ENCODE measurements around the gene SIMC1.
"Not testable (repeated sequence)": the region's sequence is repeated elsewhere in the genome, so short reads cannot be mapped to it uniquely, and the experiment has no call there.

The SIMC1 gene

GRCh38 chr5:176237971-176238644, at the start of gene SIMC1:
Gene SIMC1, plus strand, starts transcription at chr5:176238424. Its CDS starts 85 bp downstream, at chr5:176238509.
- not testable (repeated sequence) for DNase-seq (ENCODE audit: low read depth, low spot score)

GRCh38 chr5:176188506-176189193, 49.6 kb upstream of the SIMC1 start:
- no peak for DNase-seq (ENCODE audit: low read depth, low spot score)

DNA sequence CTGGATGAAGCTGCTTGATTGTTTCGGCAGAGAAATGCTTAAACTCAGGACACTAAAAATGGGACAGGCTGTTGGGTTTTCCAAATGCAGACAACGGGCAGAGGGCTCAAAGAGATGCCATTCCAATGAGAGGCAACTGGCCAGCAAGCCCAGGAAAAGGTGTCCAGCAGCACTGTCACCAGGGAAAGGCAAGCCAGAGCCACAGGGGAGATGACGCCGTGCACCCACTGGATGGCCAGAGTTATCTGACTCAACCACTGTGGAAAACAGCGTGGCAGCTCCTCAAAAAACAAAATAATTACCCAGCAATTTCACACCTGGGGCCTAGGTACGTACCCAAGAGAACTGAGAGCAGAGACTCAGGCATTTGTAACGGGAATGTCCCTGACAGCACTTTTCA, 48.4 kb upstream of the SIMC1 start:
- DNase-seq (ENCODE audit: low read depth, low spot score) = no peak

DNA sequence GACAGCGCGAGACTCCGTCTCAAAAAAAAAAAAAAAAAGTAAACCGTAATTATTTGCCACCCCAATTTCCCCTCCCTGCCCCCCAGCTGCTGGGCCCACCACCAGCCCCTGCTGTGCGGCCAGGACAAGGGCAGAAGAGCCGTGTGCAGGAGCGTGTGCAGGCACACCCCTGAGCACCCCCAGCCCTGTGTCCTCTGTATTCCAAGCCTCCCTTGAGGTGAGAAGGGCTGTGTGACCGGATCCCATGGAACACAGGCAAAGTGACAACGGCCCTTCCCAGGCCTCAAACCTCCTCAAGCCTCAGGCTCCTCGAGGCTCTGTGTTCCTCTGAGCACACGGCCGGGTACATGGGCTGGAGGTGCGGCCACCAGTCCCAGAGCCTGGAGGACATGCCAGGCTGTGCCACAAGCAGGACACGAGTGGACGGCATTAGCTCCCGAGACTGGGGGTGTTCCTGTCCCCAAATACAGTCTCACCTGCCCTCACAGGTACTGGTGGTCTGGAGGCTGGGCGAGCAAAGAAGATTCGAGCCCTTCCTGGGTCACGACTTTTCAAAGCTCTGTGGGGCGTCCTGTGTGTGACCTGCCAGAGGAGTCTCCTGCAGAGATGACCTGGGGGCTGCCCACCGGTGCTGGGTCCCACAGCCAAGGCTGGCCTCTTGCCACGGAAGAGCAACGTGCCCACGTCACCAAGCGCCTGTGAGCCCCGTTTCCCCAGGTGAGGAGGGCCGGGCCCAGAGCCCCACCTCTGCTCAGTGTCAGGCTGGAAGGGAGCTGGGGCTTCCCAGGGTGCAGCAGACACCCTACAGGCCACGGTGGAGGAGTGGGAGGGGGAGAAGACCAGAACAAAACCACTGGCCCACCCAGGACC, 47.1 kb upstream of the SIMC1 start:
- DNase-seq (ENCODE audit: low read depth, low spot score) = no peak

DNA sequence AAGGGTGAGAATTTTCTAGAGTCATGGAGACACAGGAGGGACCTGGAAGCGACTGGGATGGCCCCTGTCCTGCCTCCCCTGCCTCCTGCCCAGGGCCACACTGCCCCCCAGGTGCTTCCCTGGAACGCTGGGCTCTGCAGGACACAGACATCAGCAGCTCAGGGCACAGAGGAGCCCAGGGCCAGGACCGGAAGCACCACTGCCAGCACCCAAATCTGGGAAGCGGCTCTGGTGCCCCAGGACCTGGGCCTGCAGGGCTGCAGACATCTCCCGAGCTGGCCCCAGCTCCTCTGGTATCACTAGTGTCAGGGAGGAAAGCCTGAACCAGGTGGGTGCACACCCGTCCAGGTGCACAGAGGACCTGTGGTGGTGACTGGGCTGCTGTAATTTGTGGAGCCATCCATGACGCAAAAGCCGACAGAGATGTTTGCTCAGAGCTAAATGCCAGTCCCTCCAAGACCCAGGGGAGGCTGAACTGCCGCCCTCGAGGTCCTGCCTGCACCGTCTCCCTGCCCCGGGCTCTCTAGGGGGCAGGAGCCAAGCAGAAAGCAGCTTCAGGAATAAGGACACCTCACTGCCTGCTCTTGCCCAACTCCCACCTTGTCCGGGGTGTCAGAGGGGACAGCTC, 46.0 kb upstream of the SIMC1 start:
- no peak for DNase-seq (ENCODE audit: low read depth, low spot score)

DNA sequence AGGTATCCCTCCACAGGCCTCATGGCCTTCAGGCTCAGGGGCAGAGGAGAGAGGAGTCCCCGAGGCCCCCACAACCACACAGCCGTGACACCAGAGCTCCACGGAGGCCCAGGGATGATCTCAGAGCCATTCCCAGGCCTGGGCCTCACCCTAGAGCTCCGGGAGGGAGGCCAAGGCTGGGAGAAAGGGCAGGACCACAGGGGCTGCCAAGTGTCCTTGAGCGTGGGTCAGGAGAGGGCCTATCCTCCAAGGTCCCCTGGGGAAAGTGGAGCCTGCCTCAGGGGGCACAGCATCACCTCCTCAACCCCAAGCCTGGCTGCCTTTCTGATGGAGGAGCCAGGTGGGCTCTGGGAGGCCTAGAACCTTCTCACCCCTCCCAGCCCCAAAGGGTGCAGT, 45.5 kb upstream of the SIMC1 start:
- not testable (repeated sequence) for DNase-seq (ENCODE audit: low read depth, low spot score)

DNA sequence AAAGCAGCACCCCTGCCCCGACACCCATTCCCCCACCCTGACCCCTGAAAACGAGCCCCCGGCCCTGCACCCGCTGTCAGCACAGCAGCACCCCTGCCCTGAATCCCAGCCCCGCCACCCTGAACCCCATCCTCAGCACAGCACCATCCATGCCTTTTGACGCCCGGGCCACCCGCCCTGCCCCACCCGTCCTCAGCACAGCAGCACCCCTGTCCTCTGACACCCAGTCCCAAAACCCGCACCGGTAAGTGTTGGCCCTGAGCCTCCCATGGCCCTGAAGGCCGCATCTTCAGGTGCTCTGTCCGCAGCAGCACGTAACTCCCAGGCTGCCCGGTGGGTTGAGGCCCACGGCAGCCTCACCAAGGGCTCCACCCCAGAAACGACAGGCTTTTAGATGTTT, 44.6 kb upstream of the SIMC1 start:
- not testable (repeated sequence) for DNase-seq (ENCODE audit: low read depth, low spot score)

DNA sequence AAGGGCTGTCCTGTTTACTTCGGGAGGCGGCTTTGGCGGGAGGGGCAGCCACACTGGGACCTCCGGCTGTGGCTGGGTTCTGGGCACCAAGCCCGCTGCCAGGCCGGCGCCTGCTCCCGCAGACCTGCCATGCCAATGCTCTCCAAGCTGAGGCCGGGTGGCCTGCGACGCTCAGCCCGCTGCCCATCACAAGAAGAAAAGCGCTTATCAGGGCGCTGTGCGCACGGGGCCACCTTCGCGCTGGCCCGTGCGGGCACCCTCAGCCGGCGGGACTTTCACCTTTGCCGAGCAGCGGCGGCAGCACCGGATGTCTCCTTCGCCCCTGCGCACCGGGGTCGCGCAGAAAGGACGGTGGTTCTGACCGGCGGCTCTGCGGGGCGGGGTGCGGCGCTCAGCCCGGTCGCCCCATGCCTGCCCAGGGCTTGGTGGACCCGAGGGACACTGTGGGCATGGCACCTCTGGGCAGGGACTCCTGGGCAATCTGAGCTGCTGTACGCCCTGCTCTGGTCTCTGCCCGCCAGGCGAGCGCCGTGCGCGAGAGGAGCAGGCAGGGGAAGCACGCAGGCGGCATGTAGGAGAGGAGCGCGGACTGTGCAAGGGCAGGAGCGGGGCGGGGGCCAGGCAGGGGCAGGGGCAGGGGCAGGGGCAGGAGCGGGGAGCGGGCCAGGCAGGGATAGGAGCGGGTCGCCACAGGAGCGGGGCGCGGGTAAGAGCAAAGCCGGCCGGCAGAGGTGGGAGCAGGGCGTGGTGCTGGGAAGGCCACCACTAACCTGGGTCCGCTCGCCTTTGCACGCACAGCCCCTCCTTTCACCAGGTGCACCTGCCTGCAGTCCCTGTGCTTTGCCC, 43.8 kb upstream of the SIMC1 start:
- not testable (repeated sequence) for DNase-seq (ENCODE audit: low read depth, low spot score)

DNA sequence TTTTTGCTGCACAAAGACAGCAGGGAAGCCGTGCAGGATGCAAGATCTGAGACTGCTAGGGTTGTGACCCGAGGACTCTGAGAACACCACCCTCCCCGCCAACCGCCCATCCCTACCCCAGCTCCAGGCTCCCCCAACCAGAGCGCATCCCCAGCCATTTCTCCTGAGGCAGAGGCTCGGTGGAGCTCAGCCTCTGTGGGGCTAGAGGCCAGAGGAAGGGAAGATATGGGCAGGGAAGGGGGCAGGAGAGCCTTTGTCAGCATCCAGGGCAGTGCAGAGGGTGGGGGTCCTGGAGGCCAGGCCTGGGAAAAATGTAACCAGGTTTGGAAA, 43.2 kb upstream of the SIMC1 start:
- DNase-seq (ENCODE audit: low read depth, low spot score) = not testable (repeated sequence)

- not testable (repeated sequence) for DNase-seq (ENCODE audit: low read depth, low spot score)
These were observed 42.6 kb upstream of the SIMC1 start for GRCh38 chr5:176195487-176196207.

- not testable (repeated sequence) for DNase-seq (ENCODE audit: low read depth, low spot score)
These were observed 41.4 kb upstream of the SIMC1 start for GRCh38 chr5:176196781-176197180.

GRCh38 chr5:176197234-176197858, 40.9 kb upstream of the SIMC1 start:
- DNase-seq (ENCODE audit: low read depth, low spot score) = not testable (repeated sequence)

GRCh38 chr5:176198299-176198698, 39.9 kb upstream of the SIMC1 start:
- not testable (repeated sequence) for DNase-seq (ENCODE audit: low read depth, low spot score)

- not testable (repeated sequence) for DNase-seq (ENCODE audit: low read depth, low spot score)
These were observed 39.1 kb upstream of the SIMC1 start for GRCh38 chr5:176198991-176199733.

GRCh38 chr5:176199803-176200399, 38.3 kb upstream of the SIMC1 start:
- DNase-seq (ENCODE audit: low read depth, low spot score) = not testable (repeated sequence)

DNA sequence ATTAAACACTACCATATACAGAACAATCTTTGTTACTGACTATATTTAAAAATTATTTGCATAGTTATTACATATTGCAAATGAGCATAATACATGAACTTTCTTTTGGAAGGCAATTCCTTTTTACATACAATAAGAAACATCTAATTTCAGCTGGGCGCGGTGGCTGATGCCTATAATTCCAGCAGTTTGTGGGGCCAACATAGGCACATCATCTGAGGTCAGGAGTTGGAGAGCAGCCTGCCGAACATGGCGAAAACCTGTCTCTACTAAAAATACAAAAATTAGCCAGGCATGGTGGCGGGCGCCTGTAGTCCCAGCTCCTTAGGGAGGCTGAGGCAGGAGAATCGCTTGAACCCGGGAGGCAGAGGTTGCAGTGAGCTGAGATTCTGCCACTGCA, 36.4 kb upstream of the SIMC1 start:
- DNase-seq (ENCODE audit: low read depth, low spot score) = no peak

DNA sequence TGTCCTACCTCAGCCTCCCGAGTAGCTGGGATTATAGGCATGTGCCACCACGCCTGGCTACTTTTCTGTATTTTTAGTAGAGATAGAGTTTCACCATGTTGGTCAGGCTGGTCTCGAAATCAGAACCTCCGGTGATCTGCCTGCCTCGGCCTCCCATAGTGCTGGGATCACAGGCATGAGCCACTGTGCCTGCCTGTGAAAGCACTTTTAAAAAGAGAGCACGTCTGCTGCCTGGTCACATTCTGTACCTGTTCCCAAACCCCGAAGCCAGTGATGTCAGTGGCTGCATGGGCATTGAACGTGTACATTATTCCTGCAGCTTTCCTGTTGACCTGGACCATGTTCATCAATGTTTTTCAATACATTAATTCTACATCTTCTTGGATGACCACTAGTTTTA, 35.1 kb upstream of the SIMC1 start:
- no peak for DNase-seq (ENCODE audit: low read depth, low spot score)

GRCh38 chr5:176203535-176203934, 34.7 kb upstream of the SIMC1 start:
- not testable (repeated sequence) for DNase-seq (ENCODE audit: low read depth, low spot score)

Data from activated naive CD8-positive, alpha-beta T cell treated with anti-CD3 and anti-CD28 coated beads, Interleukin-2, amount 50 U/mL, for 16 hours (primary cell).